ENCODE data around the gene VWC2. TPM values are rescaled to one million over a fixed set of nuclear protein-coding genes. Genes with fewer than 3 reads are reported as not detected.

VWC2 gene
- total RNA-seq, 1 donor from 2014 or later: 0.18 TPM

GRCh38 chr7:49928787-49929186 lies 155.3 kb downstream of the VWC2 start:
- Histone ChIP-seq H3K27ac (no peak overlapping the region), H3K4me3 (no peak overlapping the region), H3K4me1 (no peaks in the 10 kb centered on the region), H3K9me3 (peaks cover 11% of the 10 kb centered on the region), H3K36me3 (no peaks in the 10 kb centered on the region), H3K27me3 (ENCODE audit: low read depth) (no peaks in the 10 kb centered on the region)
- intact Hi-C loops (cut with DNase I): no loop called here
- DNase-seq (no peak), ATAC-seq (no peak)
- no peak for TF ChIP-seq CTCF (IDR thresholded peaks at IDR 0.05)

GRCh38 chr7:49931627-49932026 lies 158.2 kb downstream of the VWC2 start:
- no peak overlapping the region for H3K27ac ChIP-seq
- ATAC-seq (no peak), DNase-seq (no peak)
- no peak overlapping the region for H3K4me3 ChIP-seq
- TF ChIP-seq CTCF (IDR thresholded peaks at IDR 0.05): no peak
- intact Hi-C loops (cut with DNase I): no loop called here
- no peaks in the 10 kb centered on the region for H3K36me3 ChIP-seq
- H3K27me3 ChIP-seq (ENCODE audit: low read depth): no peaks in the 10 kb centered on the region
- peaks cover 11% of the 10 kb centered on the region for H3K9me3 ChIP-seq
- no peaks in the 10 kb centered on the region for H3K4me1 ChIP-seq

GRCh38 chr7:49937608-49938007 lies 164.2 kb downstream of the VWC2 start:
- DNase-seq: no peak
- no peak overlapping the region for H3K27ac ChIP-seq
- H3K36me3 ChIP-seq: no peaks in the 10 kb centered on the region
- intact Hi-C loops (cut with DNase I): no loop called here
- no peaks in the 10 kb centered on the region for H3K9me3 ChIP-seq
- no peak for TF ChIP-seq CTCF (IDR thresholded peaks at IDR 0.05)
- no peaks in the 10 kb centered on the region for H3K4me1 ChIP-seq
- H3K27me3 ChIP-seq (ENCODE audit: low read depth): no peaks in the 10 kb centered on the region
- no peak for ATAC-seq
- H3K4me3 ChIP-seq: no peak overlapping the region
